PC-3 (cell line): Measurements from ENCODE around the gene SPEN. TPM values are rescaled to one million over a fixed set of nuclear protein-coding genes. Genes with fewer than 3 reads are reported as not detected.

Experiments used
- ATAC-seq: fragments of 200-7000 bp; cut with Tn5 transposase; 2 replicates; pipeline ENCODE4 v1.9.1; 2020; ENCODE audit warnings: mild to moderate bottlenecking, moderate library complexity
- BruUV-seq: library from RNA; stranded (reverse); fragments of 400-500 nt; replicated peaks from 2 replicates; lab custom pipeline; 2021; lab: Mats Ljungman, UMichigan
- CTCF ChIA-PET: fragments of 300-600 bp; sonication (Branson Sonifier 250); formaldehyde crosslinking; loops from one replicate; lab custom pipeline; 2022; ENCODE audit warnings: antibody characterized with exemption; lab: Charles Lee
- POLR2A ChIA-PET: fragments of 300-600 bp; sonication (Branson Sonifier 250); formaldehyde crosslinking; loops from one replicate; lab custom pipeline; 2022; ENCODE audit warnings: antibody characterized with exemption; ENCODE audit not compliant: unreplicated experiment; lab: Charles Lee
- DNase-seq: peaks from one replicate; pipeline ENCODE4 v3.0.0-alpha.2; 2015
- H2AFZ ChIP-seq: fragments of 300-600 bp; sonication (generic); 2 replicates; pipeline ENCODE4 v1.6.0; 2016; ENCODE audit warnings: antibody characterized with exemption, low read length
- H3F3A ChIP-seq: fragments of 300-600 bp; sonication (generic); one replicate; pipeline ENCODE4 v1.6.0; 2017; ENCODE audit warnings: antibody characterized with exemption, low read length, control low read depth, mild to moderate bottlenecking; ENCODE audit not compliant: unreplicated experiment
- H3K27ac ChIP-seq: fragments of 300-600 bp; sonication (generic); 2 replicates; pipeline ENCODE4 v1.5.1; 2016; ENCODE audit warnings: mild to moderate bottlenecking, low read length
- H3K27me3 ChIP-seq: fragments of 300-600 bp; sonication (generic); 2 replicates; pipeline ENCODE4 v1.6.1; 2016; ENCODE audit warnings: low read length, mixed read lengths
- H3K36me3 ChIP-seq: fragments of 300-600 bp; sonication (generic); 2 replicates; pipeline ENCODE4 v1.6.1; 2016; ENCODE audit warnings: low read depth, mixed run types, low read length, mixed read lengths
- H3K4me1 ChIP-seq: fragments of 300-600 bp; sonication (generic); 2 replicates; pipeline ENCODE4 v1.5.1; 2016; ENCODE audit warnings: low read length; ENCODE audit not compliant: insufficient read depth
- H3K4me2 ChIP-seq: fragments of 300-600 bp; sonication (generic); 2 replicates; pipeline ENCODE4 v1.6.0; 2016; ENCODE audit warnings: low read length
- H3K4me3 ChIP-seq: fragments of 300-600 bp; sonication (generic); 2 replicates; pipeline ENCODE4 v1.5.1; 2016; ENCODE audit warnings: mild to moderate bottlenecking, low read length, mixed read lengths
- H3K79me2 ChIP-seq: fragments of 300-600 bp; sonication (generic); 2 replicates; pipeline ENCODE4 v1.6.1; 2017; ENCODE audit warnings: low read length, mixed read lengths
- H3K9ac ChIP-seq: fragments of 300-600 bp; sonication (generic); 2 replicates; pipeline ENCODE4 v1.6.0; 2016; ENCODE audit warnings: mild to moderate bottlenecking, low read length
- H3K9me2 ChIP-seq: fragments of 300-600 bp; sonication (generic); replicated peaks from 2 replicates; pipeline ENCODE4 v1.6.1; 2016; ENCODE audit warnings: mixed run types, low read length, mixed read lengths
- H3K9me3 ChIP-seq: fragments of 300-600 bp; sonication (generic); 2 replicates; pipeline ENCODE4 v1.6.1; 2016; ENCODE audit warnings: low read length, mixed read lengths
- H4K20me1 ChIP-seq: fragments of 300-600 bp; sonication (generic); 2 replicates; pipeline ENCODE4 v1.6.1; 2016; ENCODE audit warnings: low read length, mixed read lengths
- EZH2 ChIP-seq: fragments of 300-600 bp; sonication (generic); IDR thresholded peaks from one replicate; pipeline ENCODE4 v1.6.1; 2017; ENCODE audit warnings: antibody characterized with exemption, mild to moderate bottlenecking, low read length; ENCODE audit not compliant: unreplicated experiment
- EZH2phosphoT487 ChIP-seq: fragments of 300-600 bp; sonication (generic); IDR thresholded peaks from 2 replicates; pipeline ENCODE4 v1.6.1; 2018; ENCODE audit warnings: mild to moderate bottlenecking, antibody characterized with exemption, low read length, borderline replicate concordance
- intact Hi-C: fragments of 100-400 bp; cut with micrococcal nuclease; formaldehyde crosslinking; loops from 2 replicates; pipeline ENCODE4 v1.9.0; 2023
- total RNA-seq: library from RNA; depleted of rRNA; stranded (reverse); fragments of >200 nt; gene quantifications from 2 replicates; pipeline ENCODE4 v1.2.3, GENCODE V29; 2014
- TF ChIP-seq, protein P1 (sequence below): fragments of 300-600 bp; sonication (generic); conservative IDR thresholded peaks from 2 replicates; pipeline ENCODE4 v1.5.1; 2017; ENCODE audit warnings: antibody characterized with exemption, low read depth, mild to moderate bottlenecking, low read length

The SPEN gene
- total RNA-seq, 1 experiment from 2014 or later = 26.7 TPM

DNA sequence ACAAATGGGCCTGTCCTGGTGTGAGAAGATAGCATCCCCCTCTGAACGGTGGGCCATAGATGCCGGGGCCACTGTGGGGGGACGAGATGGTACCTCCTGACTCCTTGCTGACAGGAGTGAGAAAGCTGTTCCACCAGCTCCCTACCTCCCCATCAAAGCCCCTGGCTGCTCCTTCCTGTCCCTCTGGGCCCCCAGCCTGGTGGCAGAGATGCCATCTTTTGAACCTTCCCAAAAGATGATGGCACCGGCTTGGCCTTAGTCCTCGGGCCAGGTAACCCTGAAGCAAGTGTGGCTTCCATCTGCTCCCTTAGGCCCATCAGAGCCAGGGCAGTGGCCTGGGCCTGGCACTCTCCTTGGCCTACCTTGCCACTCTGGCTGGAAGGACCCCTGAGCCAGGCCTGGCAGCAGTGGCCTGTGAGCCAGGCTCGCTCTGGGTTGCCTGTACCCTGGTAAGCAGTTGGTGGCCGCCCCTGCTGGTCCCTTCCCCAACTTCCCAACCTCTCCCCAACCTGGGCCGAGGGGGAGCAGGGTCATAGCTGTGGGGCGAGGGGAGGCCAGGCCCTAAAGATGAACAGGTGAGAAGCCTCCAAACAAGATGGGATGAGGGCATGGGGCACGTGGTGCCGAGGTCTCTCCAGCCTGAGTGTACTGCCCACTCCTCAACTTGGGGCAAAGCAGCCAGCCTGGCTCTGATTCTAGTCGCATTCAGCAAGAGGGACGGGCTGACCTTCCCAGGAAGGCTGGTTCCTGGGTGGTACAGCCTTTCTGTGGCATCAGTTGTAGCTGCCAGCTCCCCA lies 93.7 kb downstream of the SPEN start:
- 0 out of 2 replicates have a peak, but pooled peaks cover 8% of the 10 kb centered on the region for H4K20me1 ChIP-seq
- no peaks in the 10 kb centered on the region for H3K79me2 ChIP-seq
- intact Hi-C loops = no loop called here
- CTCF ChIA-PET = no interaction called here
- H3K27me3 ChIP-seq = no peaks in the 10 kb centered on the region
- no TSS peak for BruUV-seq
- POLR2A ChIA-PET = no interaction called here
- peaks cover 40% of the 10 kb centered on the region; the same call in 1 of the 2 replicates for H3K36me3 ChIP-seq
- H3K9me3 ChIP-seq = no peaks in the 10 kb centered on the region
- no peak overlapping the region for H2AFZ ChIP-seq
- no peak overlapping the region for H3K9ac ChIP-seq
- ATAC-seq (no peak), DNase-seq (no peak)
- H3K9me2 ChIP-seq = no peaks in the 10 kb centered on the region
- H3K4me3 ChIP-seq = no peak overlapping the region
- TF ChIP-seq, protein P1, sequence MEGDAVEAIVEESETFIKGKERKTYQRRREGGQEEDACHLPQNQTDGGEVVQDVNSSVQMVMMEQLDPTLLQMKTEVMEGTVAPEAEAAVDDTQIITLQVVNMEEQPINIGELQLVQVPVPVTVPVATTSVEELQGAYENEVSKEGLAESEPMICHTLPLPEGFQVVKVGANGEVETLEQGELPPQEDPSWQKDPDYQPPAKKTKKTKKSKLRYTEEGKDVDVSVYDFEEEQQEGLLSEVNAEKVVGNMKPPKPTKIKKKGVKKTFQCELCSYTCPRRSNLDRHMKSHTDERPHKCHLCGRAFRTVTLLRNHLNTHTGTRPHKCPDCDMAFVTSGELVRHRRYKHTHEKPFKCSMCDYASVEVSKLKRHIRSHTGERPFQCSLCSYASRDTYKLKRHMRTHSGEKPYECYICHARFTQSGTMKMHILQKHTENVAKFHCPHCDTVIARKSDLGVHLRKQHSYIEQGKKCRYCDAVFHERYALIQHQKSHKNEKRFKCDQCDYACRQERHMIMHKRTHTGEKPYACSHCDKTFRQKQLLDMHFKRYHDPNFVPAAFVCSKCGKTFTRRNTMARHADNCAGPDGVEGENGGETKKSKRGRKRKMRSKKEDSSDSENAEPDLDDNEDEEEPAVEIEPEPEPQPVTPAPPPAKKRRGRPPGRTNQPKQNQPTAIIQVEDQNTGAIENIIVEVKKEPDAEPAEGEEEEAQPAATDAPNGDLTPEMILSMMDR = no peak
- no peak for TF ChIP-seq EZH2phosphoT487
- no peaks in the 10 kb centered on the region for H3F3A ChIP-seq
- H3K4me2 ChIP-seq = no peak overlapping the region
- H3K27ac ChIP-seq = no peak overlapping the region
- H3K4me1 ChIP-seq = 0 out of 2 replicates have a peak, but pooled peaks cover 12% of the 10 kb centered on the region

GRCh38 chr1:15941899-15942660 lies 94.6 kb downstream of the SPEN start:
- ChIA-PET POLR2A (no interaction called here), CTCF (no interaction called here)
- Histone ChIP-seq H3K36me3 (peaks cover 40% of the 10 kb centered on the region; the same call in 1 of the 2 replicates), H3K4me2 (no peak overlapping the region), H3K4me3 (no peak overlapping the region), H3K9me2 (no peaks in the 10 kb centered on the region), H3K27ac (no peak overlapping the region), H2AFZ (no peak overlapping the region), H3K9me3 (no peaks in the 10 kb centered on the region), H3F3A (no peaks in the 10 kb centered on the region), H3K4me1 (0 out of 2 replicates have a peak, but pooled peaks cover 12% of the 10 kb centered on the region), H3K79me2 (no peaks in the 10 kb centered on the region), H4K20me1 (0 out of 2 replicates have a peak, but pooled peaks cover 8% of the 10 kb centered on the region), H3K27me3 (no peaks in the 10 kb centered on the region), H3K9ac (no peak overlapping the region)
- TF ChIP-seq EZH2 (no peak), EZH2phosphoT487 (no peak)
- TF ChIP-seq, protein P1 = no peak
- intact Hi-C loops = no loop called here
- ATAC-seq (no peak), DNase-seq (no peak)
- BruUV-seq = no TSS peak
